A549 (cell line): Measurements from ENCODE around the gene GAN. TPM values are rescaled to one million over a fixed set of nuclear protein-coding genes. Genes with fewer than 3 reads are reported as not detected.
A peak's percentile ranks its signal among the peaks of the same experiment; 100 is the strongest.

ENCODE experiments used
- ATAC-seq, 2 experiments: fragments of 200-7000 bp in 1 of 2; fragments of >200 bp in 1 of 2; cut with Nextera tagmentation in 1 of 2; cut with Tn5 transposase in 1 of 2; 3 replicates each; pipeline versions ENCODE4 v1.8.0 to v1.9.1; 2018 to 2020; ENCODE audit warnings: mild to moderate bottlenecking in 1 of 2, moderate library complexity in 1 of 2
- CTCF ChIA-PET: fragments of 300-600 bp; sonication (Branson Sonifier 250); formaldehyde crosslinking; extraction: SDS; loops from one replicate; lab custom pipeline; 2021; ENCODE audit warnings: antibody characterized with exemption, inconsistent platforms; lab: Yijun Ruan, JAX
- POLR2A ChIA-PET: fragments of 350-600 bp; formaldehyde crosslinking; extraction: SDS; loops from one replicate; lab custom pipeline; 2021; ENCODE audit warnings: antibody characterized with exemption, inconsistent platforms; lab: Yijun Ruan, JAX
- DNase-seq, 2 experiments: peaks; one replicate each; pipeline versions ENCODE4 v3.0.0 to v3.0.0-alpha.2; 2011 to 2016; ENCODE audit warnings: low read depth in 1 of 2, low spot score in 1 of 2
- FAIRE-seq: peaks from 2 replicates; lab custom pipeline; 2011; peaks lifted over from hg19 to GRCh38; lab: Jason Lieb, UNC
- H3K27ac ChIP-seq, 2 experiments: fragments of >200 bp; sonication (Bioruptor Twin); formaldehyde crosslinking; 3 replicates each; pipeline ENCODE4 v1.5.1; 2016 to 2017
- H3K4me1 ChIP-seq: fragments of >200 bp; sonication (Bioruptor Twin); formaldehyde crosslinking; 3 replicates; pipeline ENCODE4 v1.6.1; 2016
- H3K4me2 ChIP-seq: fragments of >200 bp; sonication (Bioruptor Twin); formaldehyde crosslinking; 3 replicates; pipeline ENCODE4 v1.6.1; 2016
- H3K4me3 ChIP-seq: fragments of >200 bp; sonication (Bioruptor Twin); formaldehyde crosslinking; 3 replicates; pipeline ENCODE4 v1.5.1; 2016
- H3K9me3 ChIP-seq: fragments of >200 bp; sonication (Bioruptor Twin); formaldehyde crosslinking; 3 replicates; pipeline ENCODE4 v1.6.1; 2016
- CBX8 ChIP-seq: fragments of 200-600 bp; sonication (generic); IDR thresholded peaks from 2 replicates; pipeline ENCODE4 v1.6.1; 2016
- CHD4 ChIP-seq: fragments of 200-600 bp; sonication (generic); IDR thresholded peaks from 2 replicates; pipeline ENCODE4 v1.6.1; 2016; ENCODE audit warnings: antibody characterized with exemption, mild to moderate bottlenecking, borderline replicate concordance
- EHMT2 ChIP-seq: fragments of 200-600 bp; sonication (generic); IDR thresholded peaks from 2 replicates; pipeline ENCODE4 v1.6.1; 2016; ENCODE audit warnings: antibody characterized with exemption, low read depth, mild to moderate bottlenecking, moderate library complexity
- FOXS1 ChIP-seq: fragments of 250-450 bp; sonication (Bioruptor Pico); IDR thresholded peaks from 2 replicates; pipeline ENCODE4 v1.5.0; 2020; ENCODE audit warnings: mild to moderate bottlenecking, moderate library complexity
- HDAC2 ChIP-seq: fragments of 200-600 bp; sonication (generic); IDR thresholded peaks from 2 replicates; pipeline ENCODE4 v1.6.1; 2016
- HOXA7 ChIP-seq: fragments of 250-450 bp; sonication (Bioruptor Pico); IDR thresholded peaks from 2 replicates; pipeline ENCODE4 v1.5.0; 2020; ENCODE audit warnings: mild to moderate bottlenecking, moderate library complexity
- KDM1A ChIP-seq: fragments of 200-600 bp; sonication (generic); IDR thresholded peaks from 2 replicates; pipeline ENCODE4 v1.6.1; 2016; ENCODE audit warnings: low read depth, mild to moderate bottlenecking
- MAFK ChIP-seq: fragments of 450-650 bp; IDR thresholded peaks from 2 replicates; pipeline ENCODE4 v1.6.1; 2014; ENCODE audit not compliant: partially characterized antibody
- MAZ ChIP-seq: fragments of 150-350 bp; IDR thresholded peaks from 2 replicates; pipeline ENCODE4 v1.6.1; 2014; ENCODE audit warnings: antibody characterized with exemption, low read depth, low read length, borderline replicate concordance
- MYC ChIP-seq: IDR thresholded peaks from 2 replicates; pipeline ENCODE4 v1.6.1; 2012; ENCODE audit warnings: mild to moderate bottlenecking, inconsistent platforms, low read length, improper control_type of control experiment, borderline replicate concordance
- NR3C1 ChIP-seq: fragments of >200 bp; sonication (Bioruptor Twin); formaldehyde crosslinking; IDR thresholded peaks from 3 replicates; pipeline ENCODE4 v1.6.1; 2017
- PHF8 ChIP-seq: fragments of 200-600 bp; sonication (generic); IDR thresholded peaks from 2 replicates; pipeline ENCODE4 v1.6.1; 2016; ENCODE audit warnings: low read depth, mild to moderate bottlenecking, antibody characterized with exemption, moderate library complexity, borderline replicate concordance
- POLR2A ChIP-seq: IDR thresholded peaks from 2 replicates; pipeline ENCODE4 v1.6.1; 2012; ENCODE audit warnings: mild to moderate bottlenecking, low read length
- RAD21 ChIP-seq, 2 experiments: fragments of >200 bp in 1 of 2; sonication (Bioruptor Twin) in 1 of 2; formaldehyde crosslinking in 1 of 2; IDR thresholded peaks in 1 of 2; conservative IDR thresholded peaks in 1 of 2; 2 replicates in 1 of 2; 3 replicates in 1 of 2; pipeline ENCODE4 v1.6.1; 2012 to 2018; ENCODE audit warnings: inconsistent platforms in 1 of 2
- RARB ChIP-seq: fragments of 250-450 bp; sonication (Bioruptor Pico); IDR thresholded peaks from 2 replicates; pipeline ENCODE4 v1.8.0; 2021; ENCODE audit warnings: mild to moderate bottlenecking, moderate library complexity
- RCOR1 ChIP-seq: fragments of 150-350 bp; IDR thresholded peaks from 2 replicates; pipeline ENCODE4 v1.6.1; 2014; ENCODE audit warnings: antibody characterized with exemption, low read length, low read depth
- RNF2 ChIP-seq: fragments of 200-600 bp; sonication (generic); IDR thresholded peaks from 2 replicates; pipeline ENCODE4 v1.6.1; 2016; ENCODE audit warnings: low read depth, mild to moderate bottlenecking, antibody characterized with exemption, moderate library complexity, borderline replicate concordance
- TP53 ChIP-seq: fragments of 250-450 bp; sonication (Bioruptor Pico); IDR thresholded peaks from 2 replicates; pipeline ENCODE4 v1.5.0; 2021; ENCODE audit warnings: mild to moderate bottlenecking, moderate library complexity
- WGBS: methylation state at CpG from one replicate; pipeline ENCODE4 v1.1.6; 2017; ENCODE audit errors: missing lambda C conversion rate; 5-methylcytosine and 5-hydroxymethylcytosine counted together
- polyA plus RNA-seq, 4 experiments: library from polyadenylated mRNA; depleted of rRNA in 3 of 4; stranded (reverse); fragments of >200 nt; fragmentation: RNase III in 1 of 4; extraction: RNeasy Plus Mini Kit Qiagen cat#74134 plus additional on column Dnase treatment in 1 of 4; gene quantifications; 2 replicates in 3 of 4; 3 replicates in 1 of 4; pipeline ENCODE4 v1.2.3, GENCODE V29; 2011 to 2017
- TF ChIP-seq, protein P1 (sequence below): fragments of 450-650 bp; IDR thresholded peaks from 2 replicates; pipeline ENCODE4 v1.6.1; 2014; ENCODE audit warnings: antibody characterized with exemption
- TF ChIP-seq, protein P2 (sequence below): IDR thresholded peaks from 2 replicates; pipeline ENCODE4 v1.6.1; 2012
- TF ChIP-seq, protein P3 (sequence below): fragments of 250-450 bp; sonication (Bioruptor Pico); IDR thresholded peaks from 2 replicates; pipeline ENCODE4 v1.5.0; 2020; ENCODE audit warnings: low read depth, mild to moderate bottlenecking, moderate library complexity
- TF ChIP-seq, protein P4 (sequence below): fragments of 150-350 bp; IDR thresholded peaks from 2 replicates; pipeline ENCODE4 v1.6.1; 2014; ENCODE audit warnings: low read depth, mild to moderate bottlenecking, low read length

Gene GAN
- polyA plus RNA-seq, 2 of the 4 experiments (the other 2 are of a cell fraction): 2.8 to 8.1 TPM

DNA sequence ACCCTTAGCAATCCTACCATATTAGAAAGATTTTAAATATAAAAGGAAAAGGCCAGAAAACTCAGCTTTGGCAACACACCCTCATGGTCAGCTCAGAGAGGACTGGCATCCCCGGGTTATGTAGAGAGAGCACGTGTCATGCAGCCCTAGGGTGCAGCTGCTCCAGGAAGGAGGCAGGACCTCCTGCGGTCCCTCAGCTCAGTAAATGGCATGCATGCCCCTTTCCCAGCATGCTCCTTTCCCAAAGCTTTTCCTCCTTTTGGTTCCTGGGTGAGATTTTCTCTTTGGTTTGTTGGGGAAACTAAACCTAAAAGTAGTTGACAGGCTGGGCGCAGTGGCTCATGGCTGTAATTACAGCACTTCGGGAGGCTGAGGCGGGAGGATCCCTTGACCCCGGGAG, 3.9 kb downstream of the GAN start:
- H3K4me1 ChIP-seq: peaks cover 41% of the 10 kb centered on the region
- POLR2A ChIA-PET: interaction anchor here (1.5 kb wide), 1 partner anchor 138 kb away, joined by 3 read pairs; no protein-coding TSS in a partner anchor
- WGBS: 63% methylated on average over 7 of the region's 7 CpGs
- ATAC-seq (no peak), DNase-seq (no peak), FAIRE-seq (no peak)
- TF ChIP-seq, protein P1, sequence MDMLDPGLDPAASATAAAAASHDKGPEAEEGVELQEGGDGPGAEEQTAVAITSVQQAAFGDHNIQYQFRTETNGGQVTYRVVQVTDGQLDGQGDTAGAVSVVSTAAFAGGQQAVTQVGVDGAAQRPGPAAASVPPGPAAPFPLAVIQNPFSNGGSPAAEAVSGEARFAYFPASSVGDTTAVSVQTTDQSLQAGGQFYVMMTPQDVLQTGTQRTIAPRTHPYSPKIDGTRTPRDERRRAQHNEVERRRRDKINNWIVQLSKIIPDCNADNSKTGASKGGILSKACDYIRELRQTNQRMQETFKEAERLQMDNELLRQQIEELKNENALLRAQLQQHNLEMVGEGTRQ: no peak
- TF ChIP-seq, protein P2, sequence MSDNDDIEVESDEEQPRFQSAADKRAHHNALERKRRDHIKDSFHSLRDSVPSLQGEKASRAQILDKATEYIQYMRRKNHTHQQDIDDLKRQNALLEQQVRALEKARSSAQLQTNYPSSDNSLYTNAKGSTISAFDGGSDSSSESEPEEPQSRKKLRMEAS: 0 out of 2 replicates have a peak, but pooled peaks have one; percentile 39
- TF ChIP-seq NR3C1: no peak
- no peak for TF ChIP-seq HDAC2
- peak overlapping the region; percentile 51; the same call in 2 of the 3 replicates for H3K4me2 ChIP-seq
- H3K9me3 ChIP-seq: no peaks in the 10 kb centered on the region
- H3K27ac ChIP-seq: peak overlapping the region in 1 of 2 experiments; percentile 56; a peak in 2 of 6 replicates
- CTCF ChIA-PET: interaction anchor here (1.2 kb wide), 1 partner anchor 10 kb away, joined by 6 read pairs; no protein-coding TSS in a partner anchor
- H3K4me3 ChIP-seq: no peak overlapping the region

DNA sequence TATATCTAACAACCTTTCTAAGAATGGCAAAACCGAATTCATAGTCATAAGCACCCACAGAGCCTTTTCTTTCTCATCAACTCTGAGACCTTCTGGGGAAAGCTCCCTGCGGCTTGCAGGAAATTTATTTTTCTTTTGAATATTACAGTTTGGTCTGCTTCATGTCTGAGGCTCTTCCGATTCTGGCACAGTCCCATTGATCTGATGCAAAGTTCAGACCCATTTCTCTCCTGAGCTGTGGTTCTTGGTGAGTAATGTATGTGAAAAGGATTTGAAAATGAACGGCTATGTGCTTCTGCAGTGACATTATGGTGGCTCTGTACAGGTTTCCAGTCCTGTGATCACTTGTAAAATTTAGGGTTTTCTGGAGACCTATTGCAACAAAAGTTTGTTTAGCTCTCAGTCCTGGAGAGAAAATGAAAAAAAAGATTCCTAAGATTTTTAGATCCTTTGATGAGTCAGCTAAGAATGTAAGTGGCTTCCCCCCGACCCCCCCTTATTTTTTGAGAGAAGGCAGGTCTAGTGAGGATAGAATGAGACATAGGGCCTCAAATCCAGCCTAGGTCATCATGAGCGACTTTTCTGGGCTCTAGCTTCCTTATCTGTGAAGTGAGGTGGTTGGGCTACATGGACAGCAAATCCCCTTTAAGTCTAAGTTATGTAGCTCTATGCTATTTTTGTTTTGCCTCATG, 4.6 kb downstream of the GAN start:
- ChIA-PET POLR2A (interaction anchor here (1.5 kb wide), 1 partner anchor 138 kb away, joined by 3 read pairs; no protein-coding TSS in a partner anchor), CTCF (interaction anchor here (0.6 to 1.2 kb wide), 5 partner anchors 11 to 284 kb away, joined by 3 to 6 read pairs (median 4); partner anchors contain the start of gene ATMIN)
- Histone ChIP-seq H3K4me2 (peak overlapping the region; percentile 51), H3K9me3 (no peaks in the 10 kb centered on the region), H3K4me3 (no peak overlapping the region), H3K4me1 (peaks cover 39% of the 10 kb centered on the region), H3K27ac (peak overlapping the region in 1 of 2 experiments; percentile 56; a peak in 3 of 6 replicates)
- FAIRE-seq: no peak
- ATAC-seq: no peak
- 54% methylated on average over 6 of the region's 6 CpGs for WGBS
- TF ChIP-seq PHF8 (no peak), MAFK (peak; percentile 45), MAZ (no peak), RCOR1 (no peak), RAD21 (conservative IDR thresholded peaks at IDR 0.05 in 1 of 2, IDR thresholded peaks at IDR 0.05 in 1 of 2) (no peak)
- TF ChIP-seq, protein P3, sequence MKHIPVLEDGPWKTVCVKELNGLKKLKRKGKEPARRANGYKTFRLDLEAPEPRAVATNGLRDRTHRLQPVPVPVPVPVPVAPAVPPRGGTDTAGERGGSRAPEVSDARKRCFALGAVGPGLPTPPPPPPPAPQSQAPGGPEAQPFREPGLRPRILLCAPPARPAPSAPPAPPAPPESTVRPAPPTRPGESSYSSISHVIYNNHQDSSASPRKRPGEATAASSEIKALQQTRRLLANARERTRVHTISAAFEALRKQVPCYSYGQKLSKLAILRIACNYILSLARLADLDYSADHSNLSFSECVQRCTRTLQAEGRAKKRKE: no peak
- peak in 1 of 2 experiments; percentile 22 for DNase-seq

DNA sequence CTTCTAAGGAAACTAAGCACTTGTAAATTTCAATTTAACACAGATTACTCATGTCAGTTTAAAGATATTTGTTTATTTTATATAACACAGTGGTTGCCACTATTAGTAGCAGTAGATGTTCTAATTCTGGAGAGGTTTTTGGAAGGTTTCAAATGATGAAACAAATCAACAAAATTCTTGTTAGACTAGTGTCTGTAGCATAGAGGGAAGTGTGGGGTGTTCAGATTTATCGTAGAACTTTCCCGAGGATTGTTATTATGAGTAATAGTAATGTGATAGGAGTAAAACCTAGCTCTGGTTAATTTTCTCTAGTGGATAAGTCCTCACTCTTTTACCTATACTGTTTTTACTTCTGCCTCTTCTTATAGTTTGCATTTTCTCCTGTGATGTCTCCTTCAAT, 6.3 kb downstream of the GAN start:
- no peak for FAIRE-seq
- no peak for DNase-seq
- ATAC-seq: no peak
- H3K27ac ChIP-seq: no peak overlapping the region
- no peak overlapping the region for H3K4me2 ChIP-seq
- H3K9me3 ChIP-seq: no peaks in the 10 kb centered on the region
- no peak overlapping the region for H3K4me3 ChIP-seq
- peaks cover 37% of the 10 kb centered on the region for H3K4me1 ChIP-seq
- TF ChIP-seq KDM1A: no peak
- TF ChIP-seq MAZ: no peak
- TF ChIP-seq HOXA7 (CRISPR knock-in tag): no peak
- no peak for TF ChIP-seq MYC
- TF ChIP-seq, protein P4, sequence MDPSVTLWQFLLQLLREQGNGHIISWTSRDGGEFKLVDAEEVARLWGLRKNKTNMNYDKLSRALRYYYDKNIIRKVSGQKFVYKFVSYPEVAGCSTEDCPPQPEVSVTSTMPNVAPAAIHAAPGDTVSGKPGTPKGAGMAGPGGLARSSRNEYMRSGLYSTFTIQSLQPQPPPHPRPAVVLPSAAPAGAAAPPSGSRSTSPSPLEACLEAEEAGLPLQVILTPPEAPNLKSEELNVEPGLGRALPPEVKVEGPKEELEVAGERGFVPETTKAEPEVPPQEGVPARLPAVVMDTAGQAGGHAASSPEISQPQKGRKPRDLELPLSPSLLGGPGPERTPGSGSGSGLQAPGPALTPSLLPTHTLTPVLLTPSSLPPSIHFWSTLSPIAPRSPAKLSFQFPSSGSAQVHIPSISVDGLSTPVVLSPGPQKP: no peak
- no peak for TF ChIP-seq CHD4
- TF ChIP-seq RNF2: no peak
- no peak for TF ChIP-seq EHMT2
- no peak for TF ChIP-seq CBX8
- no peak for TF ChIP-seq MAFK
- TF ChIP-seq TP53 (CRISPR knock-in tag): no peak
- no peak for TF ChIP-seq RARB (CRISPR knock-in tag)
- TF ChIP-seq, protein P2: no peak
- no peak for TF ChIP-seq FOXS1
- no peak for TF ChIP-seq POLR2A
- WGBS: 91% methylated on average over 2 of the region's 2 CpGs
- POLR2A ChIA-PET: no interaction called here
- CTCF ChIA-PET: interaction anchor here (0.5 to 0.6 kb wide), 3 partner anchors 11 to 116 kb away, joined by 3 read pairs; no protein-coding TSS in a partner anchor
